BLaER1 treated with 17β-estradiol and CSF1 and Interleukin-3, amounts not matched to agents 10 nM and 100 nM (cell line): ENCODE measurements around the gene ZKSCAN3.

Source experiments
- H3K27ac ChIP-seq, 11 experiments: shearing (Covaris generic); formaldehyde crosslinking; 2 replicates each; pipeline ENCODE4 v1.8.1; 2022
- H3K27me3 ChIP-seq, 11 experiments: shearing (Covaris generic); formaldehyde crosslinking; 2 replicates each; pipeline ENCODE4 v1.8.1; 2022
- H3K36me3 ChIP-seq, 11 experiments: shearing (Covaris generic); formaldehyde crosslinking; 2 replicates each; pipeline ENCODE4 v1.8.1; 2022
- H3K4me1 ChIP-seq, 10 experiments: shearing (Covaris generic); formaldehyde crosslinking; 2 replicates each; pipeline ENCODE4 v1.8.1; 2022
- H3K4me2 ChIP-seq, 11 experiments: shearing (Covaris generic); formaldehyde crosslinking; 2 replicates each; pipeline ENCODE4 v1.8.1; 2022
- H3K4me3 ChIP-seq, 10 experiments: shearing (Covaris generic); formaldehyde crosslinking; 2 replicates each; pipeline ENCODE4 v1.8.1; 2022
- H3K9ac ChIP-seq, 11 experiments: shearing (Covaris generic); formaldehyde crosslinking; 2 replicates each; pipeline ENCODE4 v1.8.1; 2022
- H3K9me3 ChIP-seq, 11 experiments: shearing (Covaris generic); formaldehyde crosslinking; replicated peaks in 1 of 11; 2 replicates each; pipeline ENCODE4 v1.8.1; 2022
- H4K20me1 ChIP-seq, 11 experiments: shearing (Covaris generic); formaldehyde crosslinking; 2 replicates each; pipeline ENCODE4 v1.8.1; 2022
- Cebpa-rat ChIP-seq, 11 experiments: shearing (Covaris generic); IDR thresholded peaks; 2 replicates each; pipeline ENCODE4 v1.8.1; 2022

The ZKSCAN3 gene

DNA sequence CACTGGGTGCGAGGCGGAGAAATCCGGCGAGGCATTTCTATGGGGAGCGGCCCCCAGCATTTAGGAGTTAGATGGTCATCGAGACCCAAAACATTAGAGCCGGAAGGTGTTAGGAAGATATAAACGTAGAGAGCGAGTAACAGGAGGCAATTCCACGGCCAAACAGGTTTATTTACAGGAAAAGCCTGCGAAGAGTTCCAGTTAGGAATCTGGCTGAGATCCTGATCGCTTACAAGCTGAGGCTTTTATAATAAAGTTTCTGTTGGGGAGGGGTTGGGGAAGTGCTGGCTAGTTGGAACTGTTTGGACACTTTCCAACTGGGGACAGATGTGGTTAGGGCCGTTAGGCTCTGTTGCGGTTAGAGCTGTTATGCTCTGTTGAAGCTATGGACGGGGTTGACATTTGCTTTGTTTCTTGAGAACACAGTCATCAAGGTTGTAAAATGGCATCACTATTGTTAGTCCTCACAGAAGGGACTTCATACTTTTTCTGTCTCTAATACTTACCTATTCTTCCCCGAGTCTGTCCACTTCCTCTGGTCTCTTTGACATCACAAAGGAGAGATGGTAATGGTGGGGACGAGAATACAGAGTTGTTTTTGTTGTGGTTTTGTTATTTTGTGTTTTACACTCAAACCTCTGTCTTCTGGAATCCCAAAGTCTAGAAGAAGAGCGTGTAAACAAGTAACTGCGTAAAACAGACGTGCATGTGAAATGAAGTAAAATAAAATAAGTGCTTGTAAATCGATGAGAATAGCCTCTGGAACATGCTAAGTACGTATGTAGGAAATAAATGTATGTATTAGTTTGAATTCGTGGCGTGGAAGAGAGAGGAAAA, 13.2 kb upstream of the ZKSCAN3 start:
- Histone ChIP-seq H3K4me2 (peak overlapping the region; percentile 86 to 97 (median 89)), H3K27me3 (no peaks in the 10 kb centered on the region), H3K36me3 (peaks cover 0 to 8% (median 0%) of the 10 kb centered on the region in 11 experiments; a peak in 1 of 22 replicates), H3K4me3 (peak overlapping the region; percentile 65 to 88 (median 80)), H3K4me1 (peaks cover 15 to 43% (median 24%) of the 10 kb centered on the region in 10 experiments), H3K9me3 (peaks cover 24 to 56% (median 30%) of the 10 kb centered on the region in 11 experiments), H3K9ac (peak overlapping the region; percentile 80 to 92 (median 89)), H3K27ac (peak overlapping the region; percentile 73 to 98 (median 94)), H4K20me1 (no peaks in the 10 kb centered on the region)
- no peak for TF ChIP-seq Cebpa-rat (IDR thresholded peaks at IDR 0.05)

GRCh38 chr6:28337121-28337520, 12.6 kb upstream of the ZKSCAN3 start:
- H3K27ac ChIP-seq = peak overlapping the region in 10 of 11 experiments; percentile 84 to 98 (median 94); a peak in 20 of 22 replicates
- H3K4me1 ChIP-seq = peaks cover 15 to 44% (median 24%) of the 10 kb centered on the region in 10 experiments
- peak overlapping the region in 9 of 11 experiments; percentile 80 to 92 (median 89); a peak in 18 of 22 replicates for H3K9ac ChIP-seq

DNA sequence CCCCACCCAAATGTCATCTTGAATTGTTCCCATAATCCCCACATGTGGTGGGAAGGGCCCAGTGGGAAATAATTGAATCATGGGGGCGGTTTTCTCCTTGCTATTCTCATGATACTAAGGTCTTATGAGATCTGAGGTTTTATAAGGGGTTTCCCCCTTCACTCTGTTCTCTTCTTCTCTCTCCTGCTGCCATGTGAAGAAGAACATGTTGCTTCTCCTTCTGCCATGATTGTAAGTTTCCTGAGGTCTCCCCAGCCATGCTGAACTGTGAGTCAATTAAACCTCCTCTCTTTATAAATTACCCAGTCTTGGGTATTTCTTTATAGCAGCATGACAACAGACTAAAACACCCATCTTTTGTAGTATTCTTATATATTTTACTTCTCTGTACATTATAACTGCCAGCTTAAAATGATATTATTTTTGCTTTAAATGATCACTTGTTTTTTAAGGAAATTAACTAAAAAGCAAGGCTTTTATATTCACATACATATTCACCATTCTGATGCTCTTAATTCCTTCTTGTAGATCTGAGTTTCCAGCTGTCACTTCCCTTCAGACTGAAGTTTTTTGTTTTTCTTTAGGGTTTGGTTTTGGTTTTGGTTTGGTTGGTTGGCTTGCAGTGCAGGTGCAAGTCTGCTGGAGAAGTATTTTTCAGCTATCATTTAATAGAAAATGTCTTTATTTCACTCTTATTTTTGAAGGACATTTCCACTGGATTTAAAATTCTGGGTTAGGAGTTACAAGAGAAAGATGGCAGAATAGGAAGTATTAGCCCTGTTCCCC, 9.2 kb upstream of the ZKSCAN3 start:
- TF ChIP-seq Cebpa-rat (IDR thresholded peaks at IDR 0.05) = no peak
- Histone ChIP-seq H3K4me1 (peaks cover 10 to 33% (median 16%) of the 10 kb centered on the region in 10 experiments), H3K27me3 (no peaks in the 10 kb centered on the region), H4K20me1 (no peaks in the 10 kb centered on the region), H3K4me2 (peak overlapping the region in 4 of 11 experiments; percentile 0 to 41 (median 29); a peak in 5 of 22 replicates), H3K36me3 (peaks cover 0 to 8% (median 0%) of the 10 kb centered on the region in 11 experiments; a peak in 2 of 22 replicates), H3K27ac (no peak overlapping the region), H3K9me3 (peaks cover 30 to 50% (median 34%) of the 10 kb centered on the region in 11 experiments), H3K4me3 (no peak overlapping the region), H3K9ac (no peak overlapping the region)

More at GRCh38 chr6:28337121-28337520, 12.6 kb upstream of the ZKSCAN3 start:
- Histone ChIP-seq H3K36me3 (peaks cover 0 to 8% (median 0%) of the 10 kb centered on the region in 11 experiments; a peak in 1 of 22 replicates), H3K4me3 (peak overlapping the region; percentile 65 to 88 (median 80); a peak in 17 of 20 replicates), H3K9me3 (peaks cover 29 to 57% (median 31%) of the 10 kb centered on the region in 11 experiments), H3K4me2 (peak overlapping the region; percentile 86 to 97 (median 89)), H3K27me3 (no peaks in the 10 kb centered on the region), H4K20me1 (no peaks in the 10 kb centered on the region)
- TF ChIP-seq Cebpa-rat (IDR thresholded peaks at IDR 0.05) = no peak

- TF ChIP-seq Cebpa-rat (IDR thresholded peaks at IDR 0.05) = no peak
- peaks cover 0 to 13% (median 0%) of the 10 kb centered on the region in 10 experiments; a peak in 4 of 20 replicates for H3K4me1 ChIP-seq
- H3K9me3 ChIP-seq = peaks cover 26 to 37% (median 31%) of the 10 kb centered on the region in 11 experiments
- no peak overlapping the region for H3K4me3 ChIP-seq
- H3K27ac ChIP-seq = no peak overlapping the region
- no peak overlapping the region for H3K9ac ChIP-seq
- H3K27me3 ChIP-seq = no peaks in the 10 kb centered on the region
- no peaks in the 10 kb centered on the region for H4K20me1 ChIP-seq
- H3K4me2 ChIP-seq = no peak overlapping the region
- H3K36me3 ChIP-seq = peaks cover 0 to 8% (median 0%) of the 10 kb centered on the region in 11 experiments; a peak in 2 of 22 replicates
Observed at GRCh38 chr6:28343898-28344677, 5.7 kb upstream of the ZKSCAN3 start.

GRCh38 chr6:28345201-28345600, 4.5 kb upstream of the ZKSCAN3 start:
- Histone ChIP-seq H3K27ac (no peak overlapping the region), H3K4me3 (no peak overlapping the region), H4K20me1 (no peaks in the 10 kb centered on the region), H3K9ac (no peak overlapping the region), H3K9me3 (peaks cover 15 to 26% (median 20%) of the 10 kb centered on the region in 11 experiments), H3K27me3 (no peaks in the 10 kb centered on the region), H3K4me1 (peaks cover 0 to 15% (median under 1%) of the 10 kb centered on the region in 10 experiments; a peak in 12 of 20 replicates), H3K36me3 (peaks cover 0 to 2% (median 0%) of the 10 kb centered on the region in 11 experiments; a peak in 1 of 22 replicates), H3K4me2 (no peak overlapping the region)
- TF ChIP-seq Cebpa-rat (IDR thresholded peaks at IDR 0.05) = no peak

DNA sequence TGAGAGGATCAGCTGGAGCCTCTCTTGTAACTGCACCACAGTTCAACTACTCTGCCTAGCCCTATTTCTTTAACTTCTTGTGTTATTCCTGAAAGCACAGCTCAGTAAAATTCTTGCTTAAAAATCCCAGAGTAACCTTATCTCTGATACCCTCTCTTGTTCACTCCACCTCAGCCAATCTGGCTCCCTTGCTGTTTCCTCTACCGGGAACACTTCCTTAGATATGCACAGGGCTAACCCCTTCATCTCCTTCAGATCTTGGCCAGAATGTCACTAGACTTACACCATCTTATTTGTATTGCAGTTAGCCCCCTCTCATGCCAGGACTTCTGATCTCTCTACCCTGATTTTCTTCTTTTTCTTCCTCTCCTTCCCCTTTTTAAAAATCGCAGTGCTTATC, 2.6 kb upstream of the ZKSCAN3 start:
- H3K4me3 ChIP-seq = no peak overlapping the region
- no peak for TF ChIP-seq Cebpa-rat (IDR thresholded peaks at IDR 0.05)

DNA sequence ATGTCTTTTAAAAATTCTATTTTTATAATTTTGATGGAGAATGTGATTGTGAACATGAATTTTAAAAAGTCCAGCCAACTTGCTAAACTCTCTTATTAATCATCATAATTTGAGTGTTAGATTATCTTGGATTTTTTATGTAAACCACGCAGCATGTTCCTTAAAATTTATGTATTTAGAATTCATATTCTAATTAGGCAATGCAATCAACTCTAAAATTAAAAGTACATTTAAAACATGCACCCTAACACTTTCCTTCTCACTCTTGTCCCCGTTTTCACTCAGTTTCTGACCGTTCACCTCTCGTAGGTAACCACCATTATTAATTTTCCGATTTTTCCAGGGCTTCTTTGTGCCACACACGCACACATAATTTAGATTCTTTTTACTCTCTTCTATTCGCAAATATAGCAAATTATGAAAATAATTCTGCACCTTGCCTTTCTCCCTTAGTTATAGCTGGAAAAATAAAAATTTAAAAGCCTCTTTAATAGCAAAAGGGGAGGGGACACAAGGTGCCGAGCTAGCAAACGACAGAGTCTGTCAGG, 329 bp upstream of the ZKSCAN3 start:
- Histone ChIP-seq H3K9me3 (peaks cover 0 to 22% (median 18%) of the 10 kb centered on the region in 11 experiments; a peak in 15 of 22 replicates), H3K4me2 (peak overlapping the region; percentile 70 to 93 (median 83)), H3K9ac (peak overlapping the region; percentile 78 to 88 (median 82)), H3K4me1 (peaks cover 12 to 16% (median 14%) of the 10 kb centered on the region in 10 experiments), H3K27ac (peak overlapping the region; percentile 61 to 85 (median 77)), H3K36me3 (peaks cover 0 to 15% (median 10%) of the 10 kb centered on the region in 11 experiments; a peak in 15 of 22 replicates), H3K4me3 (peak overlapping the region; percentile 76 to 88 (median 78)), H4K20me1 (peaks cover 0 to 5% (median 0%) of the 10 kb centered on the region in 11 experiments; a peak in 1 of 22 replicates), H3K27me3 (no peaks in the 10 kb centered on the region)
- no peak for TF ChIP-seq Cebpa-rat (IDR thresholded peaks at IDR 0.05)

More for the DNA sequence above, 2.6 kb upstream of the ZKSCAN3 start:
- H3K4me1 ChIP-seq = peaks cover 12 to 16% (median 14%) of the 10 kb centered on the region in 10 experiments
- H3K9me3 ChIP-seq = peaks cover 0 to 7% (median 3%) of the 10 kb centered on the region in 11 experiments; a peak in 4 of 22 replicates
- no peak overlapping the region for H3K27ac ChIP-seq
- no peak overlapping the region for H3K4me2 ChIP-seq
- no peaks in the 10 kb centered on the region for H4K20me1 ChIP-seq
- no peak overlapping the region for H3K9ac ChIP-seq
- H3K36me3 ChIP-seq = no peaks in the 10 kb centered on the region; a peak in 1 of 22 replicates
- H3K27me3 ChIP-seq = no peaks in the 10 kb centered on the region
